Measurements from ENCODE around the gene ZNF70. TPM values are rescaled to one million over a fixed set of nuclear protein-coding genes. Genes with fewer than 3 reads are reported as not detected.

ZNF70 gene
- total and polyA plus RNA-seq, 2 of the 13 experiments (the other 11 are each of a cell fraction or from before 2014, with no cell fraction given), result 0.62 to 3.6 TPM

GRCh38 chr22:23767673-23768548, 17.0 kb upstream of the ZNF70 start, which contains the start of gene CHCHD10 (continued):
- TF ChIP-seq EED (CRISPR knock-in tag; IDR thresholded peaks at IDR 0.05) (no peak), ZEB1 (IDR thresholded peaks at IDR 0.05; ENCODE audit: insufficient replicate concordance, low read depth) (peak; percentile 18), ZNF704 (CRISPR knock-in tag; IDR thresholded peaks at IDR 0.05; ENCODE audit: borderline replicate concordance) (peak; percentile 32; the same call in 1 of the 2 replicates), ATF6 (CRISPR knock-in tag; conservative IDR thresholded peaks at IDR 0.05) (no peak), ZNF550 (CRISPR knock-in tag; IDR thresholded peaks at IDR 0.05; ENCODE audit: borderline replicate concordance) (no peak), HOXA5 (CRISPR knock-in tag; IDR thresholded peaks at IDR 0.05) (no peak; the same call in 1 of the 2 replicates), MAZ (IDR thresholded peaks at IDR 0.05; ENCODE audit: borderline replicate concordance, low read depth, low read length) (peak; percentile 61; the same call in 1 of the 2 replicates), MAZ (CRISPR knock-in tag; IDR thresholded peaks at IDR 0.05; ENCODE audit: low read depth) (peak; percentile 78; the same call in 1 of the 2 replicates), ZNF460 (CRISPR knock-in tag; IDR thresholded peaks at IDR 0.05; ENCODE audit: borderline replicate concordance) (peak; percentile 44; the same call in 1 of the 2 replicates), ADNP (CRISPR knock-in tag; IDR thresholded peaks at IDR 0.05) (no peak), TBP (CRISPR knock-in tag; IDR thresholded peaks at IDR 0.05) (no peak), ZNF350 (CRISPR knock-in tag; IDR thresholded peaks at IDR 0.05; ENCODE audit: borderline replicate concordance, low read depth) (no peak), PHF20 (CRISPR knock-in tag; IDR thresholded peaks at IDR 0.05) (peak; percentile 56), SOX13 (IDR thresholded peaks at IDR 0.05) (no peak), SOX13 (CRISPR knock-in tag; conservative IDR thresholded peaks at IDR 0.05 in 1 of 2, IDR thresholded peaks at IDR 0.05 in 1 of 2) (no peak; a peak in 1 of 4 replicates), RAD51 (IDR thresholded peaks at IDR 0.05; ENCODE audit: borderline replicate concordance) (no peak), MEF2D (CRISPR knock-in tag; IDR thresholded peaks at IDR 0.05) (peak; percentile 43; the same call in 1 of the 2 replicates), SP140L (CRISPR knock-in tag; IDR thresholded peaks at IDR 0.05; ENCODE audit: borderline replicate concordance) (no peak), ZC3H13 (CRISPR knock-in tag; IDR thresholded peaks at IDR 0.05) (no peak), SIX1 (CRISPR knock-in tag; IDR thresholded peaks at IDR 0.05; ENCODE audit: borderline replicate concordance) (no peak), ZNF639 (CRISPR knock-in tag; conservative IDR thresholded peaks at IDR 0.05) (no peak; the same call in 1 of the 2 replicates), ZNF589 (CRISPR knock-in tag; conservative IDR thresholded peaks at IDR 0.05) (no peak), ZNF562 (CRISPR knock-in tag; IDR thresholded peaks at IDR 0.05; ENCODE audit: borderline replicate concordance) (no peak), PREB (CRISPR knock-in tag; IDR thresholded peaks at IDR 0.05) (no peak)
